Large intestine (tissue), 3 donors: ENCODE data around the gene KCNIP2. TPM values are rescaled to one million over a fixed set of nuclear protein-coding genes. Genes with fewer than 3 reads are reported as not detected.

ENCODE experiments used
- DNase-seq, 2 donors: peaks; one replicate each; pipeline versions ENCODE4 v3.0.0 to v3.0.0-alpha.2; 2013
- H3K27ac ChIP-seq: one replicate; pipeline ENCODE4 v1.5.1; 2013; ENCODE audit warnings: low read length
- H3K27me3 ChIP-seq: 2 replicates; pipeline ENCODE4 v1.6.1; 2013; ENCODE audit warnings: low read length; ENCODE audit not compliant: control insufficient read depth, insufficient read depth
- H3K36me3 ChIP-seq: 2 replicates; pipeline ENCODE4 v1.6.1; 2013; ENCODE audit warnings: low read length; ENCODE audit not compliant: control insufficient read depth, insufficient read depth
- H3K4me1 ChIP-seq: one replicate; pipeline ENCODE4 v1.6.1; 2013; ENCODE audit warnings: low read length; ENCODE audit not compliant: control insufficient read depth, insufficient read depth
- H3K4me3 ChIP-seq: one replicate; pipeline ENCODE4 v1.5.1; 2013; ENCODE audit warnings: low read length
- H3K9me3 ChIP-seq: one replicate; pipeline ENCODE4 v1.6.1; 2013; ENCODE audit warnings: mild to moderate bottlenecking, low read depth, low read length, moderate library complexity; ENCODE audit not compliant: control insufficient read depth
- WGBS: methylation state at CpG from one replicate; pipeline ENCODE4 v1.1.5; 2013; ENCODE audit warnings: low lambda C conversion rate; ENCODE audit not compliant: insufficient coverage; 5-methylcytosine and 5-hydroxymethylcytosine counted together
- polyA plus RNA-seq: library from polyadenylated mRNA; unstranded; fragments of 120-200 nt; gene quantifications from one replicate; pipeline ENCODE4 v1.2.1, GENCODE V29; 2013

Gene KCNIP2
- polyA plus RNA-seq, 1 donor = 21.2 TPM

- no peak overlapping the region for H3K4me3 ChIP-seq
- H3K36me3 ChIP-seq = peaks cover 38% of the 10 kb centered on the region
- no peaks in the 10 kb centered on the region for H3K27me3 ChIP-seq
- DNase-seq = no peak
- no peak overlapping the region for H3K27ac ChIP-seq
- no peaks in the 10 kb centered on the region for H3K9me3 ChIP-seq
- H3K4me1 ChIP-seq = no peaks in the 10 kb centered on the region
- no CpG with 5 or more reads among the region's 3 CpGs for WGBS
These were observed 7.1 kb upstream of the KCNIP2 start for GRCh38 chr10:101850749-101851148.

DNA sequence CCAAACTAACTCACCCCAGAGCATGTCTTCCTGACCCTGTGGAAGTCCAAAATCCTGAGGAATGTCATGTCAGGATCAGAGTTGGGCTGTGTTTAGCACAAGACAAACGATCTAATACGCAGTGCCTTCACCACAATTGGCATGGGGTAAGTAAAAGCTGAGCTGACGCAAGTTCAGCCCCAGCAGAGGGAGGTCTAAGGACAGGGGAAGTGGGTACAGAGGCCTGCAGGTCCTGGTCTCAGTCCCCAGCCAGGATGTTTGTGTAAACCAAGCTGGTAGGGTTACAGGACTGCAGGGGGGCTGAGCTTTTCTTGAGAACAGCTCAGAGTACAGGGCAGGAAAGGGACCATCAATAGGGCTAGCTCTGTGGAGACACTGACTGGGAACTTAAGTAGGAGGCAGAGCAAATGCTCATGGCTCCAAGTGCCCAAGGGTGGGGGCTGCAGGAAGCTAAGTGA, 5.3 kb upstream of the KCNIP2 start:
- WGBS = no CpG with 5 or more reads among the region's 3 CpGs
- Histone ChIP-seq H3K36me3 (peaks cover 40% of the 10 kb centered on the region), H3K4me1 (peaks cover 2% of the 10 kb centered on the region), H3K27ac (no peak overlapping the region), H3K9me3 (no peaks in the 10 kb centered on the region), H3K4me3 (no peak overlapping the region), H3K27me3 (no peaks in the 10 kb centered on the region)
- no peak for DNase-seq

DNA sequence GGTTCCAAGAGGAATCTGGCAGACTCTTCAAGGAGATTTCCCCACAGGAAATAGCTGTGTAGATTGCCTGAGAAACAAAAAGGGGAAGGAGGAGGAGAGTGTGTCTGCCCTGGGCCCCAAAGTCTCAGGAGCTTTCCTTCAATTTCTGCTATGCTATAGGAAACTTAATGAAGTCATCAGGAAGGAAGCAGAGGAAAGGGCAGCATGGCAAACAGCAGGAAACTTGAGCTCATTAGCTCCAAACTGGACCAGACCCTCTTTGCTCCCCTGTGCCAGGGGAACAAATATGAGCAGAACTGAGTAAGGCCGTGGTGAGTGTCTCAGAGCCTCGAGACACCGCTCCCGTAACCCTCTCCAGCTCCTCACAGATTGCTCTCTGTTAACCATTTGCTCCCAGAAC, 4.8 kb upstream of the KCNIP2 start:
- DNase-seq = no peak
- no CpG with 5 or more reads among the region's 4 CpGs for WGBS
- Histone ChIP-seq H3K4me1 (peaks cover 2% of the 10 kb centered on the region), H3K36me3 (peaks cover 40% of the 10 kb centered on the region), H3K27ac (no peak overlapping the region), H3K4me3 (no peak overlapping the region), H3K9me3 (no peaks in the 10 kb centered on the region), H3K27me3 (no peaks in the 10 kb centered on the region)

- H3K36me3 ChIP-seq = peaks cover 38% of the 10 kb centered on the region
- no peaks in the 10 kb centered on the region for H3K9me3 ChIP-seq
- no peak overlapping the region for H3K4me3 ChIP-seq
- H3K4me1 ChIP-seq = peaks cover 8% of the 10 kb centered on the region
- H3K27ac ChIP-seq = no peak overlapping the region
- no peaks in the 10 kb centered on the region for H3K27me3 ChIP-seq
- no peak for DNase-seq
- WGBS = no CpG with 5 or more reads among the region's 3 CpGs
These were observed 2.3 kb upstream of the KCNIP2 start for GRCh38 chr10:101845893-101846292.

GRCh38 chr10:101841826-101842225, 1.8 kb downstream of the KCNIP2 start:
- peaks cover 9% of the 10 kb centered on the region for H3K36me3 ChIP-seq
- no peak overlapping the region for H3K4me3 ChIP-seq
- H3K27ac ChIP-seq = no peak overlapping the region
- H3K9me3 ChIP-seq = no peaks in the 10 kb centered on the region
- no peak for DNase-seq
- H3K4me1 ChIP-seq = peaks cover 37% of the 10 kb centered on the region
- H3K27me3 ChIP-seq = no peaks in the 10 kb centered on the region

DNA sequence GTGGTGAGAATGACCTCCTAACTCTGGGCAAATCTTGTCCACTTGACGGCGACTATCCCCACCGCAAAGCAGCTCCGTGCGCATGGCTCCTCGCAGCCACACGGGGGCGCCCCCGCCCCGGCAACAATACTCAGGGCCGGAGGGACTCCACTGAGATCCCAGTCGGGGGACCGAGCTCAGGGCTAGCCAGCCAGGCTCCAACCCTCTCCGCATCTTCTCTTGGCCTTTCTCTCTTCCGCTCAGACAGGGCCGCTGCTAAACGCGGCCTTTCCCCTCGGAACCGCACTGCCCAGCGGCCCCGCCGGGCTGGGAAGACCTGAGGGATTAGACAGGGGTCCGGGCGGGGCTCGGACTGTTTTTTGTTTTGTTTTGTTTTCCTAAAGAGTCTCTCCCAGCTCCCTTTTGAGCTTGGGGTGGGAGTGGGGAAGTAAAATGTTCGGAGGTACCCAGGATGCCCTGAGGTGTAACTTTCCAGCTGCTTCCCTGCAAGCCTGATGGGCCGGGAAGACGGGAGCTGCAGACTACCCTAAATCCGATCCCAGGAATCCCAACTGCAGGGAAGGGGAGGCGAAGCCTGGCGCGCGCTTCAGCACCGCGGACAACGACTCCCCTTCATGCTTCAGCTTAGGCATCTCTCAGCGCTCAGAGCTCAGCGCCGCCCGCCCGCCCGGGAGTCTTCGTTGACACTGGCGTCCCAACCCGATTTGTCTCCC, 2.7 kb downstream of the KCNIP2 start:
- H3K27ac ChIP-seq = peak overlapping the region; percentile 11
- peak overlapping the region; percentile 57 for H3K4me3 ChIP-seq
- H3K9me3 ChIP-seq = no peaks in the 10 kb centered on the region
- no CpG with 5 or more reads among the region's 46 CpGs for WGBS
- peak; percentile 72 to 76 for DNase-seq
- H3K4me1 ChIP-seq = peaks cover 42% of the 10 kb centered on the region
- H3K36me3 ChIP-seq = peaks cover 3% of the 10 kb centered on the region
- H3K27me3 ChIP-seq = no peaks in the 10 kb centered on the region

DNA sequence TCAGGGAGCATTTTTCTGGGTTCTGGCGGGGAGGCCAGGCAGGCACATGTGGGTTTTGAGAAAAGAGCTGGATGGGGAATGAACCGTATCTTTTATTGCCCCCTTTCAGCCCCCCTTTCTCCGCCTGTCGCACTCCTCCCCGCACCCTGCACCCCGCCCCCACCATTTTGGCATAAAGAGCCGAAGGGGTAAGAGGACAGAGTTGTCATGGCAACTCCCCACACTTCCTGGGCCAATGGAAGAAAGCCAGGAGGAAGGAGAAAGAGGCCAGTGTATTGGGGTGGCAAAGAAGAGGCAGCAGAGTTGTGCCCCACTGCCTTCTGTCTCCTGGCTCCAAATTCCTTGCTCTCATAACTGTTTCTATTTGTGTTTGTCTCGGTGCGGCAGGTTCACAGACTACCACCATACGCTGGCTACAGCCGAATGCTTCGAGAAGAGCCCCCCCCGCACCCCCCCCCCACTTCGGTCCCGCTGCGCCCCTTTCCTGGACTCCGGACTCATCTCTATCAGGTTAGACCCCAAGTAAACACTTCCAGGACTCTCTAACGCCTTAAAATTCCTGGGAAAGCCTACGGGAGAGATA, 3.4 kb downstream of the KCNIP2 start:
- WGBS = 0% methylated on average over 2 of the region's 19 CpGs

DNA sequence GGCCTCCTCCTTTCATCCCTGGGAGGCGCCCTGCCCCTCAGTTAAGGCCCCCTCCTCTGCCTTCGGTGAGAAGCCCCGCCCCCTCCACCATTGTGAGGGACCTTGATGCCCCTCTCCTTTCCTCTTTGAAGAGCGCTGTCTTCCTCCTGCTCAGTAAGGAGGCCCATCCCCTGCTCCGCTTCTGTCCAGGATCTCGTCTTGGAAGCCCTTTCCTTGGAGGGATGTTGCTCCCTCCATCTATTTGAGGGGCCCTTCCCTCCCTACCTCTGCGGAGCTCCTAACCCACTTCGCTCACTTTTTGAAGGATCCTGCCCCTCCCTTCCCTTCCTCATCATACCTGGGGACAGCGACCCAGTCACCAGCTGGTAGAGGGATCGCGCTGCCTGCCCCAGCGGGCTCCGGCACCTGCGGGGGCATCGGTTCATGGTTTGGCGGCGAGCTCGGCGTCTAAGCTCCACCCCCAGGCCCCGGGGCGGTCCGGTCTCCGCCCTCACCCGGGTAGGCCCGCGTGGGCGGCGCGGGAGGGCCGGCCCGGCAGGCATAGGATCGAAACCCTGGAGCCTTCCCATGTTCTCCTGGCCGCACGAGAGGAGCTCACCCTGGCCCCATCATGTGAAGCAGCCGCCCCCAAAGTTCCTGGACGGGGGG, 4.1 kb downstream of the KCNIP2 start:
- Histone ChIP-seq H3K27me3 (no peaks in the 10 kb centered on the region), H3K36me3 (no peaks in the 10 kb centered on the region), H3K4me3 (peak overlapping the region; percentile 57), H3K4me1 (peaks cover 43% of the 10 kb centered on the region), H3K9me3 (no peaks in the 10 kb centered on the region), H3K27ac (peak overlapping the region; percentile 78)
- WGBS = 0% methylated on average over 1 of the region's 36 CpGs
- peak in 1 of 2 donors; percentile 73 for DNase-seq

More for the DNA sequence above, 3.4 kb downstream of the KCNIP2 start:
- Histone ChIP-seq H3K36me3 (no peaks in the 10 kb centered on the region), H3K4me1 (peaks cover 42% of the 10 kb centered on the region), H3K27ac (no peak overlapping the region), H3K9me3 (no peaks in the 10 kb centered on the region), H3K4me3 (peak overlapping the region; percentile 57), H3K27me3 (no peaks in the 10 kb centered on the region)
- peak in 1 of 2 donors; percentile 38 for DNase-seq

DNA sequence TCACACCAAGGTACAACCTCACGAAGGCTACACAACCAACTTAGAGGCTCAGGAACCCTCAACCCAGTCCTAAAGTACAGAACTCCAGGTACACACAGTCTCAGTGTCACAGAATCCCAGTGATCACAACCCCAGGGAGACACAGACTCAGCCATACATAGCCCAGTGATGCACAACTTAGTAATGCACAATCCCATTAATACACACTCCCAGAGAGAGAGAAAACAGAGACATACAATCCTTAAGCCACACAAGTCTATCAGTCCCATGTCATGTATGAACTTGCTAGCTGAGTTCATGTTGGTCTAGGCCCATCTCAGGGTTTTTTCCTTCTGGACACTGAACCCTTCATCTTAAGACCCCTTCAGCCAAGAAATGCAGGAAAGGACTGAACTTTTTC, 4.6 kb downstream of the KCNIP2 start:
- DNase-seq = no peak
- H3K27ac ChIP-seq = peak overlapping the region; percentile 78
- H3K36me3 ChIP-seq = no peaks in the 10 kb centered on the region
- no peaks in the 10 kb centered on the region for H3K9me3 ChIP-seq
- peak overlapping the region; percentile 57 for H3K4me3 ChIP-seq
- peaks cover 43% of the 10 kb centered on the region for H3K4me1 ChIP-seq
- WGBS = no CpG with 5 or more reads among the region's 1 CpG
- H3K27me3 ChIP-seq = no peaks in the 10 kb centered on the region

- H3K4me3 ChIP-seq = peak overlapping the region; percentile 57
- peak in 1 of 2 donors; percentile 42 for DNase-seq
- peaks cover 43% of the 10 kb centered on the region for H3K4me1 ChIP-seq
These were observed 5.1 kb downstream of the KCNIP2 start for GRCh38 chr10:101838416-101838970.

More at GRCh38 chr10:101838416-101838970, 5.1 kb downstream of the KCNIP2 start:
- Histone ChIP-seq H3K9me3 (no peaks in the 10 kb centered on the region), H3K36me3 (no peaks in the 10 kb centered on the region), H3K27ac (peak overlapping the region; percentile 78), H3K27me3 (no peaks in the 10 kb centered on the region)
- WGBS = no CpG with 5 or more reads among the region's 6 CpGs
